ENCODE results near the gene IRF3.
"Not testable (repeated sequence)": the region's sequence is repeated elsewhere in the genome, so short reads cannot be mapped to it uniquely, and the experiment has no call there.

The IRF3 gene

GRCh38 chr19:49624967-49625910 is 40.4 kb downstream of the IRF3 start:
- DNase-seq (ENCODE audit: low read depth in 2 of 2), result no peak

DNA sequence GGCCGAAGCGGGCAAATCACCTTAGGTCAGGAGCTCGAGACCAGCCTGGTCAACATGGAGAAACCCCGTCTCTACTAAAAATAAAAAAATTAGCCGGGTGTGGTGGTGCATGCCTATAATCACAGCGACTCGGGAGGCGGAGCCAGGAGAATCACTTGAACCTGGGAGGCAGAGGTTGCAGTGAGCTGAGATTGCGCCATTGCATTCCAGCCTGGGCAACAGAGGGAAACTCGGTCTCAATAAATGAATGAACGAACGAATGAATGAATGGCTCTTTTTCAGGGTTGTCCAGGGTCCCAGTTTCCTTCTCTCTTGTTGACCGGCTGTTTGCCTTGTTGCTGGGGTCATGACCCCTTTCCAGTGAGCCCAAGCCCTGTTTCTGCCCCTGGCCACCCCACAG is 47.8 kb downstream of the IRF3 start:
- not testable (repeated sequence) for DNase-seq (ENCODE audit: low read depth in 2 of 2)

- DNase-seq (ENCODE audit: low read depth in 2 of 2), result no peak
These were observed 48.7 kb downstream of the IRF3 start for GRCh38 chr19:49616945-49617344.

DNA sequence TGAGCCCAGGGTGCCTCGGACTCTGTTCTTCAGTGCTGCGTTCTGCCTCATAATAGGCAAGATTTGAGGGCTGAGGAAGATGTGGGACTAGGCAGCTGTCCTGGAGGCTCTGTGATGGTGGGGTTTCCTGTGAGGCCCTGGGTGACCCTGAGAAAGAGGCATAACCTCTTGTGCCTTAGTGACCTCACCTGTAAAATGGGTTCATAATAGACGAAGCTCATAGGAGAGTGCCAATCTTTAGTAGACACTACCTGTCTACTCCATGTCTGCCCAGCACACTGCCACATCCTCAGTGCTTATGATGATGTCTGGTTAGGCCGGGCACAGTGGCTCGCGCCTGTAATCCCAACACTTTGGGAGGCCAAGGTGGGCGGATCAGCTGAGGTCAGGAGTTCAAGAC is 49.1 kb downstream of the IRF3 start:
- DNase-seq (ENCODE audit: low read depth in 2 of 2), result no peak

DNA sequence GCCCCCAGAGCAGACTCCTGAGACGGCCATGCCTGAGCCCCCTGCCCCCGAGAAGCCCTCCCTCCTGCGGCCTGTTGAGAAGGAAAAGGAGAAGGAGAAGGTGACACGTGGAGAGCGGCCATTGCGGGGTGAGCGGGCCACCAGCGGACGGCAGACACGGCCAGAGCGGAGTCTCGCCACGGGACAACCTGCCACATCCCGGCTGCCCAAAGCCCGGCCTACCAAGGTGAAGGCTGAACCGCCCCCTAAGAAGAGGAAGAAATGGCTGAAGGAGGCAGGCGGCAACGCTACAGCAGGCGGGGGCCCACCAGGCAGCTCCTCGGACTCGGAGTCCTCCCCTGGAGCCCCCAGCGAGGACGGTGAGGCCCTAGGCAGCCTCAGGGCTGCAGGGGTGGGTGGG is 49.8 kb downstream of the IRF3 start:
- no peak for DNase-seq (ENCODE audit: low read depth in 2 of 2)

GRCh38 chr19:49614096-49614833 is 51.4 kb downstream of the IRF3 start:
- DNase-seq (ENCODE audit: low read depth in 2 of 2), result peak; percentile 33 to 36

DNA sequence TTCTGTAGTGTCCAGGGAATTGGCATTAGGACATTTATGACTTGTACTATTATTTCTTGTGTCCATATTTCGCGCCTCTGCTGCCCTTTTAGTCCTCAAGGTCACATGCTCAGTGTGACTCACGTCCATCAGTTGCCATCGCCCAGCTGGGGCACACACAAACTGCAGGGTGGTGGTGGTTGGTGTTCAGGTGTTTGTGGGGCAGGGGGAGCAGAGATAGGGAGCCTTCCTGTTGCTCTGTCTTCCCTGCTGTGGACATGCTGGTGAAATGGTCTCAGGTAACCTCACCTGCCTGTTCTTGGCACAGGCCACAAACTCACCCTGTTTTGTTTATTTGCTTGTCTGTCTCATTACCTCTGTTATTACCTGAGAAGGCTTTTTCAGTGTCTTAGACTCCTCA is 52.3 kb downstream of the IRF3 start:
- DNase-seq (ENCODE audit: low read depth in 2 of 2), result no peak

All from stimulated activated CD8-positive, alpha-beta memory T cell treated with anti-CD3 and anti-CD28 coated beads, Interleukin-2, amount 100 ng/mL, for 48 hours (primary cell).